ENCODE data around the gene PITPNM2.
A peak's percentile ranks its signal among the peaks of the same experiment; 100 is the strongest.

The PITPNM2 gene

DNA sequence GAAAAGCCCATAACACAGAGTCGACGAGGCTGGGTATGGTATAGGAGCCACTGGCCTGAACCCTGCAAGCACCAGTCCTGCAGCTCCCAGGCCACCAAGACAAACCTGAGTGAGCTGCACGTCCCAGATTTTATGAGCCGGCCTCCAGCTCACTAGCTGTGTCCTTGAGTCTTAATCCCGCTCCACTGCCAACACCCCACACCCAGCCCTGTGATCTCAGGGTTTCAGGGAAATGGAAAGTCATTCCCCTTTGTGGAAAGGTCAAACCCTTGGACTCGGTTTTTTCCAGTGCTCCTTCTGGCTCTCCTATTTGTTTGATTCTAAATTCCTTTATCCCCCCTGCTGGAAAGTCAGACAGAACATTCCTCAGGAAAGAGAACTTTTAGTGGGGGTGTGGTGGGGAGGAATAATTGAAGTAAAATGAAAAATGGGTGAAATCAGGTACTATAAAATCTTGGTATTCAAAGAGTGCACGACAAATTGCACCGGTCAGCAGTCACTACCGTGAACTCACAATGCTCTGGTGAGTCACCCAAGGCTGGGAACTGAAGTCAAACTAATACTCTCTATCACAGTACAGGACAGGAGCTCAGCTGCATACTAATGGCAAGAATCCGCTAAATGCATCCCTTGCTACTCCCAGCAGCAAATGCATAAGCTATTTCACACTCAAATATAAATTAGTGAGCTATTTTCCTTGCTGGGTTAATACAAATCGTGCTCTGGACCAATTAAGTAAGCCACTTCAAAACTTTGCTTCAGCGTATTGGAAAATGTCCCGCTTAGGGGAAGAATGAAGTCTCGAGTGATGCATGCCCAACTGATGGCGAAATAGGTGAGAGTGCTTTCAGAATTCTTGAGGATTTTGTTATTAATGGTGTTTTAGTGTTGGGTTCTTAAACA, 9.0 kb downstream of the PITPNM2 start:
- Histone ChIP-seq H3K4me1 (ENCODE audit: insufficient read depth, low read length) (peaks cover 36% of the 10 kb centered on the region), H3K4me3 (ENCODE audit: low read length) (peak overlapping the region; percentile 20), H3K9me3 (ENCODE audit: low read length) (no peaks in the 10 kb centered on the region), H2AFZ (ENCODE audit: low read depth, low read length) (peak overlapping the region; percentile 19), H3K36me3 (ENCODE audit: insufficient read depth, low read length) (no peaks in the 10 kb centered on the region), H3K27me3 (ENCODE audit: insufficient read depth, low read length) (no peaks in the 10 kb centered on the region)

DNA sequence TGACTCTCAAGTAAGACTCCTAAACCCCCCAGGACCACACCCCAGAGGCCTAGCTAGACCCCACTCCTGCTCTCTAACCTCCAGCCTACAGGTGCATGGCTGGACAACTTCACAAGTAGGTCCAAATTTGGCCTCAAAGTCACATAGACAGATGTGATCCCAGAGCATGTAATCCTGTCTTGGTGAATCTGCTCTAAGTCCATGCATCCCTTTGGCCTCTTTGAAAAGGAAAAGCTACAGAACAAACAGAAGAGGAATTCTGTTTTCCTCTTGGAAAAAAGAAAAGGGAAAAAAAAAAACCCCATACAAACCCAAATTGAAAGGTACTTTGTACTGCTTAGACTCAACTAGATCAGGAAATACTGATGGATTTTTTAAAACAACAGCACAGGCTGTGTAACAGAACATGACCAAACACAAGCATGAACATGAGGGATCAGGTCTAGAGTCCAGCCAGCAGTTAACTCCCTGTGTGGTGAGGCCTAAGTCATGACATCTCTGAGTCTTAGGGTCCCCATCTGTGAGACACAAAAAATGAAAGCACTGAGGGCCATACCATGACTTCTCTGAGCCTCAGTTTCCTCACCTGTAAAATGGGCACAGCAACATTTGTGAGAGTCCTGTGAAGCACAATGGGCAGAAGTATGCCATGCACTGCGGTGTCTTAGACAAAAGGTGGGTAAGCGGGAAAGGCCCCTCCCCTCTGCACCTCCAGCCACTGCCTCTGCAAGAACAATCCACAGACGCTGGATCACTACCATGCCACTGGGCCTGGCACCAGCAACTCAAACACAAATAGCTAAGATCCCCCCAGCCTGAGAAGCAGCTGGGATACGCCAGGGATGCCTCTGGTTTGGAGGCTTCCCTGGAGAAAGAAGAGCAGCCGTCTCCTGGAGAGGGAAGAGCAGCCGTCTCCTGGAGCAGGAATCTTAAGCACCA, 9.9 kb downstream of the PITPNM2 start:
- Histone ChIP-seq H3K9me3 (ENCODE audit: low read length) (no peaks in the 10 kb centered on the region), H3K27me3 (ENCODE audit: insufficient read depth, low read length) (no peaks in the 10 kb centered on the region), H3K4me1 (ENCODE audit: insufficient read depth, low read length) (peaks cover 36% of the 10 kb centered on the region), H3K36me3 (ENCODE audit: insufficient read depth, low read length) (no peaks in the 10 kb centered on the region), H2AFZ (ENCODE audit: low read depth, low read length) (no peak overlapping the region), H3K4me3 (ENCODE audit: low read length) (peak overlapping the region; percentile 20)

DNA sequence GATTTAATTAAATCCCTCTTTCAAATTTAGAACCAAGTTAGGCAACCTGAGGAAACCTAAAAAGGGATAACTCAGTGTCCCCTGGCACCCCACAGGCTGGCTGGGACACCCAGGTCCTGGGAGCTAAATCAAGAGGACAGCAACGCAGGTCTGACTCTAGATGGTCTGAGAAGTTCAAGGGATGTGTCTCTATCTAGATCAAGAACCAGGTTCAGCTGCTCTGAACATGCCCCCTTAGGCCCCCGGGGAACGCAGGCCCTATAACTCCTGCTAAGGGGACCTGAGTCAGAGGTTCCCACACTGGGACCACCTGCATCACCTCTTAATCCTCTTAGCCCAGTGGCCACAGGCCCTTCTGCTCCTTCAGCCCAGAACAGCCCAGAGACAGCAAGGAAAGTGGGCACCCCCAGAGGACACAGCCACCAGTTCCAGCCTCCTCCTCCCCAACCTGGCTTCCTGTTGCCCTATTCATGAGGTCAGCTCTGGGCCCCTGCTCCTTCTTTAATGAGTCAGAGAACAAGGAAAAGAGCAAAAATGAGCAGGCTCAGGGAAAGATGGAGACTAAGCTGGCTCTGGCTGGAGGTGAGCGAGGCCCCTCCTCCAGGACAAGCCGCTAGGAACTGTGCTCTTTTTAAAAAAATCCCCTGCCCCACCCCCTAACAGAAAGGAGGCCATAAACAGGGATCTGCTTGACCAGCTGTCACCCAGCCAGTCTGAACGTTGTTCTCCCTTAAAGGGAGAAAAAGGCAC, 10.8 kb downstream of the PITPNM2 start:
- Histone ChIP-seq H3K9me3 (ENCODE audit: low read length) (no peaks in the 10 kb centered on the region), H2AFZ (ENCODE audit: low read depth, low read length) (no peak overlapping the region), H3K36me3 (ENCODE audit: insufficient read depth, low read length) (no peaks in the 10 kb centered on the region), H3K4me3 (ENCODE audit: low read length) (no peak overlapping the region), H3K4me1 (ENCODE audit: insufficient read depth, low read length) (peaks cover 36% of the 10 kb centered on the region), H3K27me3 (ENCODE audit: insufficient read depth, low read length) (no peaks in the 10 kb centered on the region)

DNA sequence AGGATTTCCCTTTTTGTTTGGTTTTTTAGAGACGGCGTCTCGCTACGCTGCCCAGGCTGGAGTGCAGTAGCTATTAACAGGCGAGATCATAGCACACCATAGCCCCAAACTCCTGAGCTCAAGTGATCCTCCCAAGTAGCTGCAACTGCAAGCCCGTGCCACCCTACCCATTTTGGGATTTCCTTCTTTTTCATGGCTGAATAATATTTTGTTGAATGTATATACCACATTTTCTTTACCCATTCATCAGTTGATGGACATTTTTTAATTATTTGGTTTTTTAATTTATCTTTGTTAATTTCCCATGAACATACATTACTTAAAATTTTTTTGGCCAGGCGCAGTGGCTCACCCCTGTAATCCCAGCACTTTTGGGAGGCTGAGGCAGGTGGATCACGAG, 15.2 kb downstream of the PITPNM2 start:
- no peak overlapping the region for H2AFZ ChIP-seq (ENCODE audit: low read depth, low read length)
- no peak overlapping the region for H3K4me3 ChIP-seq (ENCODE audit: low read length)
- H3K9me3 ChIP-seq (ENCODE audit: low read length) = no peaks in the 10 kb centered on the region
- no peaks in the 10 kb centered on the region for H3K36me3 ChIP-seq (ENCODE audit: insufficient read depth, low read length)
- no peaks in the 10 kb centered on the region for H3K27me3 ChIP-seq (ENCODE audit: insufficient read depth, low read length)
- H3K4me1 ChIP-seq (ENCODE audit: insufficient read depth, low read length) = peaks cover 11% of the 10 kb centered on the region

DNA sequence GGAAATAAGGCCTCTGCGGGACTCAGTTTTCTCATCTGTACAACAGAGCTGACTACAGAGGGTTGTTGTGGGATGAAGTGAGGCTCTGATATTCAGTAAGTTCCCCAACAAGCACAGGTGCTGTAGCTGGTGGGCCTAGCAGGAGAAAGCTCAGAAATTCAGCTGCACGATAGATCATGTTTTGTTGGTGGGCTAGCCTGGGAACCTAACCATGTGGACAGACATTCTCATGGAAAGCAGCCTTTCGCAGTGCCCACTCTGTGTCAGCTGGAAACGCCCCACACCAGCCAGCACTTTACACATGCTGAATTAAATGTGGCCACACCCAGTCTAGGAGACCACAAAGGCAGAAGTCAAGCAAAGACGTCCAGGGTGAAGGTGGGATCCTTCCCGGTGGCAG, 16.1 kb downstream of the PITPNM2 start:
- H3K4me3 ChIP-seq (ENCODE audit: low read length) = no peak overlapping the region
- H3K27me3 ChIP-seq (ENCODE audit: insufficient read depth, low read length) = no peaks in the 10 kb centered on the region
- no peak overlapping the region for H2AFZ ChIP-seq (ENCODE audit: low read depth, low read length)
- no peaks in the 10 kb centered on the region for H3K9me3 ChIP-seq (ENCODE audit: low read length)
- no peaks in the 10 kb centered on the region for H3K36me3 ChIP-seq (ENCODE audit: insufficient read depth, low read length)
- H3K4me1 ChIP-seq (ENCODE audit: insufficient read depth, low read length) = peaks cover 3% of the 10 kb centered on the region

DNA sequence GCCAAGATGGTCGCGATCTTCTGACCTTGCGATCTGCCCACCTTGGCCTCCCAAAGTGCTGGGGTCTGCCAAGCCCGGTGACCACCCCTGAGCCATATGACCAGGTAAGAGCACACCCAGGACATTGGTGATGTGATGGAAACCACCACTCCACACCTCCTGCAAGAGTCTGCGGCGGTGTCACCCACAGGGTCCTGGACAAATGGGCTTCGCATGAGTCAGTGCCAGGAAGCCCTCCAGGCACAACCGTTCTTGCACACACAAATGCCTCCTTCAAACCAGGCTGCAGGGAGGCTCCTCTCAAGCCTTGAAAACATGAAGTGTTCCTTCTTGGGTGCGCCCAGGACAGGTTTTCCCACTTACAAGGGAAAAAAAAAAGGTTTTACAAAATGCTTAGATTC, 16.6 kb downstream of the PITPNM2 start:
- Histone ChIP-seq H3K4me3 (ENCODE audit: low read length) (no peak overlapping the region), H3K9me3 (ENCODE audit: low read length) (no peaks in the 10 kb centered on the region), H3K27me3 (ENCODE audit: insufficient read depth, low read length) (no peaks in the 10 kb centered on the region), H3K36me3 (ENCODE audit: insufficient read depth, low read length) (no peaks in the 10 kb centered on the region), H2AFZ (ENCODE audit: low read depth, low read length) (no peak overlapping the region), H3K4me1 (ENCODE audit: insufficient read depth, low read length) (no peaks in the 10 kb centered on the region)

DNA sequence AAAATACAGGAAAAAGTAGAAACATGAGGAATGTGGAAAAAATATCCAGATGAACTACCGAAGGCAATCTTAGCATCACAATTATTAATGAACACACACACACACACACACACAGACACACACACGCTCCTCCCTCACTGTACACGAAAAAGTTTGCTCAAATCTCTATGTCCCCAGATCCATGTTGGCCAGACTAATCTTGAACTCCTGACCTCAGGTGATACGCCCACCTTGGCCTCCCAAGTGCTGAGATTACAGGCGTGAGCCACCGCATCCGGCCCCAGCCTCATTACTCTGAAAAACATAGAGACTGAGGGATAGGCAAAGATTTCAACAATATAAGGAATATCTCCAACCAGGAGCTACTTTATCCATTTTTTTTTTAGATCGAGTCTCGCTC, 17.2 kb downstream of the PITPNM2 start:
- no peak overlapping the region for H3K4me3 ChIP-seq (ENCODE audit: low read length)
- no peak overlapping the region for H2AFZ ChIP-seq (ENCODE audit: low read depth, low read length)

DNA sequence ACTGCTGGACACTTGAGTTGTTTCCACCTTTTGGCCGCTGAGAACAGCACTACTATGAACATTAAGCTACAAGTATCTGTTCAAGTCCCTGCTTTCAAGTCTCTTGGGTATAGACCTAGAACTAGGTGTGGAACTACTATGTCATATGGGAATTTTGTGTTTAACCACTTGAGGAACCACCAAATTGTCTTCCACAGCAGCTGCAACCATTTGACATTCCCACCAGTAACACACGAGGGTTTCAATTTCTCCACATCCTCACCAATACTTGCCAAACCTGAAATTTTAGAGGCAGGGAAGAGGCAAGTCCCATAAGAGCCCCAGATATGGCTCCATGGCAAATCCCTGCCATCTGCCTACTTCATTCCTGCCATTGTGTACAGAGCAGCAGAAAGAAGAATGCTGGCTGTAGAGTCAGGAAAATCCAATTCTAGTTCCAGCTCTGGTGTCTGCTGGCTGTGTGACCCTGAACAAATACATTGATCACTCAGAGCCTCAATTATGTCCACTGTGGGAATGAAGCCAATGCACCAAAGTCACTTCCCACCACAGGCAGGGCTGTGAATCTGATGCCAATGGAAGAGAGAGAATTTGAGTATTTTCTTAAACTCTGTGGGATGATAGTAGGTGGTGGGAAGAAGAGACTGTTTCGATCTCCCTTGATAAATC, 17.8 kb downstream of the PITPNM2 start:
- Histone ChIP-seq H3K4me1 (ENCODE audit: insufficient read depth, low read length) (no peaks in the 10 kb centered on the region), H3K36me3 (ENCODE audit: insufficient read depth, low read length) (no peaks in the 10 kb centered on the region), H3K4me3 (ENCODE audit: low read length) (no peak overlapping the region), H2AFZ (ENCODE audit: low read depth, low read length) (no peak overlapping the region), H3K27me3 (ENCODE audit: insufficient read depth, low read length) (no peaks in the 10 kb centered on the region), H3K9me3 (ENCODE audit: low read length) (no peaks in the 10 kb centered on the region)

More for the DNA sequence above, 17.2 kb downstream of the PITPNM2 start:
- no peaks in the 10 kb centered on the region for H3K27me3 ChIP-seq (ENCODE audit: insufficient read depth, low read length)
- no peaks in the 10 kb centered on the region for H3K36me3 ChIP-seq (ENCODE audit: insufficient read depth, low read length)
- no peaks in the 10 kb centered on the region for H3K4me1 ChIP-seq (ENCODE audit: insufficient read depth, low read length)
- H3K9me3 ChIP-seq (ENCODE audit: low read length) = no peaks in the 10 kb centered on the region

DNA sequence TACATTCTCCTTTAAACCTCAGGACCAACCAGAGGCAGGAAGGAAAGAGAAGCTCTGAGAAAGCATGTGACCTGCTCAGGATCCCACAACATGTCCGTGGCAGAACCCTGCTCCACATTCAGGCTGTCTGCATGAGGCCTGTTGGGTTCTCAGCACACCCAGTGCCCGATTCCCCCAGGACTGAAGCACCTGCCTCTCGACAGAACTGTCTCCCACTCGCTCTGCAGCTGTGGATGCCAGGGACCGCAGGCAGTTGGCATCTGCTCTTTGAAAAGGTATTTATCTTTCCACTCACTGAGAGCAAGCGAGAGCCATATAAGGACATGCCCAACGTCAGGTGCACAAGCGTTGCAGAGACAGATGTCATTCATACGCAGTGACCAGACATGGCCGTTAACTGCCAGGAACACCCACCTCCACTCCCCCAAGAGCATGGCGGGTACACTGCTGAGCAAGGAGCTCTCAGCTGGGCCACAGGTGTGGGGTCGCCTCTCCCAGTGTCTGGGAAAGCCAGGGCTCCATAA, 18.9 kb downstream of the PITPNM2 start:
- Histone ChIP-seq H2AFZ (ENCODE audit: low read depth, low read length) (no peak overlapping the region), H3K4me1 (ENCODE audit: insufficient read depth, low read length) (peaks cover 2% of the 10 kb centered on the region), H3K27me3 (ENCODE audit: insufficient read depth, low read length) (no peaks in the 10 kb centered on the region), H3K36me3 (ENCODE audit: insufficient read depth, low read length) (no peaks in the 10 kb centered on the region), H3K4me3 (ENCODE audit: low read length) (no peak overlapping the region), H3K9me3 (ENCODE audit: low read length) (no peaks in the 10 kb centered on the region)

DNA sequence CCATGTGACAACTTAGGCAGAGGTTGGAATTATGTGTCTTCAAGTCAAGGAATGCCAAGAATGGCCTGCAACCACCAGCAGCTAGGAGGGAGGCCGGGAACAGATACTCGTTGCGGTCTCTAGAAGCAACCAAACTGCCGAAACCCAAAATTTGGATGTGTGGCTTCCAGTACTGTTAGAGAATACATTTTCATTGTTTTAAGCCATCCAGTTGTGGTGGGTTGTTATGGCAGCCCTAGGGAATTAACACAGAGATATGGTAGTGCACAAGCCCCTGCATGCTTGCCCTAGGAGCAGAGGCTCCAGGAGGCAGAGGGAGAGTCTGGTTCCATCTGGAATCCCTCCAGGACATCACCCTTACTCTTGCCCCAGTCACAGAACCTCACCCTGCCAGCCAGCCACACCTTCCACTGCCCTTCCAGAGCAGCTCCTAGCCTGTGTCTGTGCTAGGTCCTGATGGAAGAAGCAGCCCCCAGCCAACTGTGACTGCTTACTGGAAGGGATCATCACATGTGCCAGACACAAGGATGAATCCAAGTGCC, 19.5 kb downstream of the PITPNM2 start:
- no peak overlapping the region for H3K4me3 ChIP-seq (ENCODE audit: low read length)
- no peaks in the 10 kb centered on the region for H3K36me3 ChIP-seq (ENCODE audit: insufficient read depth, low read length)

DNA sequence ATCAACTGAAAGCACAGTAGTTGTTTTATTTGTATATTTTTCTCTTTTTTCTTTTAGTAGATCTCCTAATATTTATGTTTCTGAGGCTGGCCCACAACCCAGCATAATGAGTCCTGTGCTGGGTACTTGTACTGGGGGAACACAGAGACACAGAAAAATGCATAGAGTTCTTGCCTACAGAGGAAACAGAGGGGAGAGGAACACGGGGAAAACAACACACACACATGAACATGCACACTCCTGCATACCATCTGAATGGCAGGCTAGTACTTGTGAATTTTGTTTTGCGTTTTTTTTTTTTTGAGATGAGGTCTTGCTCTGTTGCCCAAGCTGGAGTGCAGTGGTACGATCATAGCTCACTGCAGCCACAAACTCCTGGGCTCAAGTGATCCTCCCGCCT, 21.3 kb downstream of the PITPNM2 start:
- no peaks in the 10 kb centered on the region for H3K9me3 ChIP-seq (ENCODE audit: low read length)
- H3K4me3 ChIP-seq (ENCODE audit: low read length) = no peak overlapping the region
- no peak overlapping the region for H2AFZ ChIP-seq (ENCODE audit: low read depth, low read length)
- H3K4me1 ChIP-seq (ENCODE audit: insufficient read depth, low read length) = peaks cover 11% of the 10 kb centered on the region
- no peaks in the 10 kb centered on the region for H3K27me3 ChIP-seq (ENCODE audit: insufficient read depth, low read length)
- H3K36me3 ChIP-seq (ENCODE audit: insufficient read depth, low read length) = no peaks in the 10 kb centered on the region

More for the DNA sequence above, 19.5 kb downstream of the PITPNM2 start:
- Histone ChIP-seq H3K4me1 (ENCODE audit: insufficient read depth, low read length) (peaks cover 8% of the 10 kb centered on the region), H3K9me3 (ENCODE audit: low read length) (no peaks in the 10 kb centered on the region), H2AFZ (ENCODE audit: low read depth, low read length) (no peak overlapping the region), H3K27me3 (ENCODE audit: insufficient read depth, low read length) (no peaks in the 10 kb centered on the region)

DNA sequence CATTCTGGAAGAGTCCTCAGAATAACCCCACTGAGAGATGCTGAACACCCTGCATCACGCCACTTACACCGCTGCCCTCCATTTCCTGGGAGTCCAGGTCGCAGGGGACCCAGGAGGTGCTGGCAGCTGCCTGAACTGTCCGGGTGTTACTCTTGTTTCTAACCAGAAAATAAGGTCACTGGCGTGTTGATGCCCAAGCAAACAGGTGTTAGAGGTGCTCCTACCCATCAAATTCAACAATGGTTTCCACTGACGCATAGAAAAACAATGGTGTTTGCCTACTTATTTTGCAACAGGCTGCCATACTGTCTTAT, 23.8 kb downstream of the PITPNM2 start:
- Histone ChIP-seq H3K36me3 (ENCODE audit: insufficient read depth, low read length) (no peaks in the 10 kb centered on the region), H3K4me3 (ENCODE audit: low read length) (no peak overlapping the region), H2AFZ (ENCODE audit: low read depth, low read length) (no peak overlapping the region), H3K9me3 (ENCODE audit: low read length) (no peaks in the 10 kb centered on the region), H3K27me3 (ENCODE audit: insufficient read depth, low read length) (no peaks in the 10 kb centered on the region), H3K4me1 (ENCODE audit: insufficient read depth, low read length) (peaks cover 11% of the 10 kb centered on the region)
